HCT116 (cell line): ENCODE results near the gene RIMS4. TPM values are rescaled to one million over a fixed set of nuclear protein-coding genes. Genes with fewer than 3 reads are reported as not detected.

Experiments
- ATAC-seq: fragments of 200-7000 bp; cut with Tn5 transposase; 2 replicates; pipeline ENCODE4 v1.9.1; 2020; ENCODE audit warnings: mild to moderate bottlenecking, moderate library complexity
- BruUV-seq: library from RNA; stranded (reverse); fragments of 400-500 nt; replicated peaks from 2 replicates; lab custom pipeline; 2021; lab: Mats Ljungman, UMichigan
- CTCF ChIA-PET: fragments of 300-600 bp; sonication (Branson Sonifier 250); formaldehyde crosslinking; loops from one replicate; lab custom pipeline; 2021; ENCODE audit warnings: antibody characterized with exemption; lab: Charles Lee
- POLR2A ChIA-PET: fragments of 300-600, 350-600 bp; sonication (Branson Sonifier 250); formaldehyde crosslinking; loops from one replicate; lab custom pipeline; 2021; ENCODE audit warnings: antibody characterized with exemption; lab: Charles Lee
- RAD21 ChIA-PET, 2 experiments: fragments of 300-600 bp; sonication (Branson Sonifier 250); formaldehyde crosslinking; loops; one replicate each; lab custom pipeline; 2023; ENCODE audit warnings: low total read pairs in 2 of 2; ENCODE audit not compliant: uncharacterized antibody in 2 of 2, unreplicated experiment in 2 of 2, low non-redundant PET in 1 of 2; lab: Charles Lee
- DNase-seq: peaks from one replicate; pipeline ENCODE4 v3.0.0-alpha.2; 2010; ENCODE audit warnings: low read depth, low spot score
- H2AFZ ChIP-seq: fragments of 200-600 bp; shearing (Covaris generic), sonication (generic); 2 replicates; pipeline ENCODE4 v1.6.1; 2017; ENCODE audit warnings: low read depth, mixed run types, mixed read lengths, antibody characterized with exemption, low read length; ENCODE audit not compliant: poor library complexity, severe bottlenecking
- H3K27ac ChIP-seq: 2 replicates; pipeline ENCODE4 v1.5.1; 2012; ENCODE audit warnings: low read depth, low read length
- H3K27me3 ChIP-seq: fragments of 200-600 bp; sonication (generic); 2 replicates; pipeline ENCODE4 v1.6.1; 2016; ENCODE audit warnings: mixed run types, low read length, mixed read lengths; ENCODE audit not compliant: insufficient read depth
- H3K36me3 ChIP-seq, 2 experiments: fragments of 200-500 bp in 1 of 2; fragments of 200-600 bp in 1 of 2; sonication (Bioruptor generic) in 1 of 2; sonication (generic) in 1 of 2; 2 replicates each; pipeline versions ENCODE4 v1.5.1 to v1.6.1; 2014 to 2016; ENCODE audit warnings: low read length in 2 of 2, inconsistent platforms in 1 of 2, mixed read lengths in 1 of 2, mixed run types in 1 of 2; ENCODE audit not compliant: insufficient read depth in 2 of 2, control insufficient read depth in 1 of 2
- H3K4me1 ChIP-seq, 2 experiments: fragments of 200-600 bp in 1 of 2; sonication (generic) in 1 of 2; 2 replicates each; pipeline versions ENCODE4 v1.5.1 to v1.6.1; 2012 to 2017; ENCODE audit warnings: low read length in 2 of 2, inconsistent platforms in 1 of 2, mild to moderate bottlenecking in 1 of 2, mixed read lengths in 1 of 2, mixed run types in 1 of 2, moderate library complexity in 1 of 2; ENCODE audit not compliant: insufficient read depth in 2 of 2, control insufficient read depth in 1 of 2
- H3K4me2 ChIP-seq: fragments of 200-600 bp; sonication (generic); 2 replicates; pipeline ENCODE4 v1.6.1; 2017; ENCODE audit warnings: mixed run types, low read length, mixed read lengths
- H3K4me3 ChIP-seq, 2 experiments: fragments of 200-600 bp in 1 of 2; sonication (generic) in 1 of 2; replicated peaks in 1 of 2; 2 replicates each; pipeline ENCODE4 v1.5.1; 2011 to 2016; ENCODE audit warnings: low read length in 2 of 2, control low read depth in 1 of 2, low read depth in 1 of 2, mild to moderate bottlenecking in 1 of 2, mixed read lengths in 1 of 2, mixed run types in 1 of 2
- H3K79me2 ChIP-seq: fragments of 200-600 bp; sonication (generic); 2 replicates; pipeline ENCODE4 v1.6.1; 2017; ENCODE audit warnings: mild to moderate bottlenecking, mixed run types, low read length, moderate library complexity, mixed read lengths; ENCODE audit not compliant: insufficient read depth
- H3K9ac ChIP-seq: fragments of 200-600 bp; sonication (generic); 2 replicates; pipeline ENCODE4 v1.6.1; 2016; ENCODE audit warnings: low read length, mixed read lengths
- H3K9me2 ChIP-seq: fragments of 200-600 bp; sonication (generic), shearing (Covaris generic); 2 replicates; pipeline ENCODE4 v1.6.1; 2017; ENCODE audit warnings: mixed run types, mild to moderate bottlenecking, moderate library complexity; ENCODE audit not compliant: insufficient read depth
- H3K9me3 ChIP-seq, 2 experiments: fragments of 200-500 bp in 1 of 2; fragments of 200-600 bp in 1 of 2; sonication (Bioruptor generic) in 1 of 2; sonication (generic) in 1 of 2; 2 replicates each; pipeline ENCODE4 v1.6.1; 2014 to 2017; ENCODE audit warnings: low read length in 2 of 2, mixed read lengths in 2 of 2, inconsistent platforms in 1 of 2, low read depth in 1 of 2, mild to moderate bottlenecking in 1 of 2, mixed run types in 1 of 2, moderate library complexity in 1 of 2; ENCODE audit not compliant: control insufficient read depth in 1 of 2, insufficient read depth in 1 of 2
- H4K20me1 ChIP-seq: fragments of 200-600 bp; sonication (generic), shearing (Covaris generic); 2 replicates; pipeline ENCODE4 v1.6.1; 2017; ENCODE audit warnings: mixed run types, mild to moderate bottlenecking, moderate library complexity; ENCODE audit not compliant: insufficient read depth
- CBX3 ChIP-seq: IDR thresholded peaks from 2 replicates; pipeline ENCODE4 v1.6.1; 2012; ENCODE audit warnings: low read depth
- CEBPB ChIP-seq: IDR thresholded peaks from 2 replicates; pipeline ENCODE4 v1.6.1; 2012; ENCODE audit warnings: low read depth
- EGR1 ChIP-seq: IDR thresholded peaks from 2 replicates; pipeline ENCODE4 v1.6.1; 2012; ENCODE audit warnings: low read depth
- FOSL1 ChIP-seq: IDR thresholded peaks from 2 replicates; pipeline ENCODE4 v1.6.1; 2012; ENCODE audit warnings: low read depth
- POLR2A ChIP-seq: IDR thresholded peaks from 2 replicates; pipeline ENCODE4 v1.7.0; 2011; ENCODE audit warnings: borderline replicate concordance; ENCODE audit not compliant: insufficient read depth, insufficient read length; ENCODE audit errors: extremely low read depth
- SIN3A ChIP-seq: IDR thresholded peaks from 2 replicates; pipeline ENCODE4 v1.6.1; 2012; ENCODE audit warnings: low read depth
- SP1 ChIP-seq: IDR thresholded peaks from 2 replicates; pipeline ENCODE4 v1.6.1; 2012; ENCODE audit warnings: low read depth
- TCF7L2 ChIP-seq: IDR thresholded peaks from 2 replicates; pipeline ENCODE4 v1.7.0; 2011; ENCODE audit warnings: borderline replicate concordance, inconsistent platforms; ENCODE audit not compliant: insufficient read depth, insufficient read length; ENCODE audit errors: extremely low read depth
- YY1 ChIP-seq: IDR thresholded peaks from 2 replicates; pipeline ENCODE4 v1.6.1; 2011; ENCODE audit warnings: low read length, low read depth, moderate library complexity, mild to moderate bottlenecking; ENCODE audit not compliant: insufficient replicate concordance; ENCODE audit errors: extremely low read depth
- intact Hi-C: fragments of 100-400 bp; cut with micrococcal nuclease; formaldehyde crosslinking; loops from 2 replicates; pipeline ENCODE4 v1.10.0; 2022
- total RNA-seq: library from RNA; stranded (reverse); gene quantifications from one replicate; pipeline ENCODE4 v1.2.1, GENCODE V29; 2021; ENCODE audit not compliant: unreplicated experiment
- TF ChIP-seq, protein P1 (sequence below): IDR thresholded peaks from 2 replicates; pipeline ENCODE4 v1.6.1; 2012; ENCODE audit warnings: low read depth

RIMS4 gene
- total RNA-seq, 1 experiment from 2014 or later = 0.05 TPM

DNA sequence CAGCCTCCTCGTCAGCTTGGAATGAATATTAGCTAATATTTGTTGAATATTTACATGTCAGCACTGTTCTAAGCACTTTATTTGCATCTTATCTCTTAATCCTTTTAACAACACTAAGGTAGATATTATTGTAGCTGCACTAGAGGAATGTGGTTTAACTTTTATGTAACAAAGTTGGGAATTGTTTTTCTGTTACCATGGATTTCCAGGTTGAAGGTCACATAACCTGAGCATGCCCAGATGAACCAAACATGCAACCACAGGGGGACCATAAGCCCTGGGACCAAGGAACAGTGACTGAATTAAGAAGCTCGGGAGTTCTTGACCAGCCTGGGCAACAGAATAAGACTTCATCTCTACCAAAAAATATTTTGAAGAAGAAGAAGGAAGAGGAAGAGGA is 46.1 kb upstream of the RIMS4 start:
- POLR2A ChIA-PET = no interaction called here
- no peak overlapping the region for H3K4me3 ChIP-seq
- H3K9me2 ChIP-seq = no peaks in the 10 kb centered on the region
- no TSS peak for BruUV-seq
- no peaks in the 10 kb centered on the region for H3K36me3 ChIP-seq
- DNase-seq (no peak), ATAC-seq (no peak)
- no peak overlapping the region for H3K9ac ChIP-seq
- no peaks in the 10 kb centered on the region for H4K20me1 ChIP-seq
- peaks cover 0 to 1% of the 10 kb centered on the region in 2 experiments; a peak in 2 of 4 replicates for H3K4me1 ChIP-seq
- CTCF ChIA-PET = interaction anchor here (1.4 kb wide), 1 partner anchor 109 kb away, joined by 6 read pairs; no protein-coding TSS in a partner anchor
- H3K9me3 ChIP-seq = no peaks in the 10 kb centered on the region
- RAD21 ChIA-PET = no interaction called here
- intact Hi-C loops = no loop called here
- TF ChIP-seq CBX3 (no peak), YY1 (no peak), POLR2A (no peak), FOSL1 (no peak), SP1 (no peak), SIN3A (no peak), EGR1 (no peak), CEBPB (no peak), TCF7L2 (no peak)
- TF ChIP-seq, protein P1, sequence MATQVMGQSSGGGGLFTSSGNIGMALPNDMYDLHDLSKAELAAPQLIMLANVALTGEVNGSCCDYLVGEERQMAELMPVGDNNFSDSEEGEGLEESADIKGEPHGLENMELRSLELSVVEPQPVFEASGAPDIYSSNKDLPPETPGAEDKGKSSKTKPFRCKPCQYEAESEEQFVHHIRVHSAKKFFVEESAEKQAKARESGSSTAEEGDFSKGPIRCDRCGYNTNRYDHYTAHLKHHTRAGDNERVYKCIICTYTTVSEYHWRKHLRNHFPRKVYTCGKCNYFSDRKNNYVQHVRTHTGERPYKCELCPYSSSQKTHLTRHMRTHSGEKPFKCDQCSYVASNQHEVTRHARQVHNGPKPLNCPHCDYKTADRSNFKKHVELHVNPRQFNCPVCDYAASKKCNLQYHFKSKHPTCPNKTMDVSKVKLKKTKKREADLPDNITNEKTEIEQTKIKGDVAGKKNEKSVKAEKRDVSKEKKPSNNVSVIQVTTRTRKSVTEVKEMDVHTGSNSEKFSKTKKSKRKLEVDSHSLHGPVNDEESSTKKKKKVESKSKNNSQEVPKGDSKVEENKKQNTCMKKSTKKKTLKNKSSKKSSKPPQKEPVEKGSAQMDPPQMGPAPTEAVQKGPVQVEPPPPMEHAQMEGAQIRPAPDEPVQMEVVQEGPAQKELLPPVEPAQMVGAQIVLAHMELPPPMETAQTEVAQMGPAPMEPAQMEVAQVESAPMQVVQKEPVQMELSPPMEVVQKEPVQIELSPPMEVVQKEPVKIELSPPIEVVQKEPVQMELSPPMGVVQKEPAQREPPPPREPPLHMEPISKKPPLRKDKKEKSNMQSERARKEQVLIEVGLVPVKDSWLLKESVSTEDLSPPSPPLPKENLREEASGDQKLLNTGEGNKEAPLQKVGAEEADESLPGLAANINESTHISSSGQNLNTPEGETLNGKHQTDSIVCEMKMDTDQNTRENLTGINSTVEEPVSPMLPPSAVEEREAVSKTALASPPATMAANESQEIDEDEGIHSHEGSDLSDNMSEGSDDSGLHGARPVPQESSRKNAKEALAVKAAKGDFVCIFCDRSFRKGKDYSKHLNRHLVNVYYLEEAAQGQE = no peak
- H2AFZ ChIP-seq = no peak overlapping the region
- no peak overlapping the region for H3K27ac ChIP-seq
- no peaks in the 10 kb centered on the region for H3K79me2 ChIP-seq
- H3K27me3 ChIP-seq = no peaks in the 10 kb centered on the region
- no peak overlapping the region for H3K4me2 ChIP-seq
